Prostate gland (tissue), 2 donors: ENCODE measurements around the gene BFAR. TPM values are rescaled to one million over a fixed set of nuclear protein-coding genes. Genes with fewer than 3 reads are reported as not detected.
"Not testable (repeated sequence)": the region's sequence is repeated elsewhere in the genome, so short reads cannot be mapped to it uniquely, and the experiment has no call there.

Source experiments
- DNase-seq: peaks from one replicate; pipeline ENCODE4 v3.0.0-alpha.2; 2019; ENCODE audit warnings: low spot score
- H3K27ac ChIP-seq, 2 donors: fragments of 200-600 bp; sonication (generic); 2 replicates each; pipeline ENCODE4 v1.5.1; 2017 to 2019
- H3K27me3 ChIP-seq: fragments of 200-600 bp; sonication (generic); replicated peaks from 2 replicates; pipeline ENCODE4 v1.5.1; 2019; ENCODE audit not compliant: insufficient read depth
- H3K36me3 ChIP-seq, 2 donors: fragments of 200-600 bp; sonication (generic); 1 replicate in 1 of 2; 2 replicates in 1 of 2; pipeline versions ENCODE4 v1.5.1 to v1.8.1; 2017 to 2019
- H3K4me1 ChIP-seq: fragments of 200-600 bp; sonication (generic); replicated peaks from 2 replicates; pipeline ENCODE4 v1.5.1; 2019
- H3K4me3 ChIP-seq, 2 donors: fragments of 200-600 bp; sonication (generic); 2 replicates each; pipeline ENCODE4 v1.5.1; 2017 to 2019
- H3K9me3 ChIP-seq: fragments of 200-600 bp; sonication (generic); 2 replicates; pipeline ENCODE4 v1.5.1; 2017
- POLR2A ChIP-seq: fragments of 450-650 bp; IDR thresholded peaks from one replicate; pipeline ENCODE4 v1.6.1; 2016; ENCODE audit warnings: antibody characterized with exemption, mild to moderate bottlenecking
- POLR2AphosphoS5 ChIP-seq: sonication (generic); formaldehyde crosslinking; IDR thresholded peaks from one replicate; pipeline ENCODE4 v1.6.1; 2017; ENCODE audit warnings: antibody characterized with exemption
- WGBS: methylation state at CpG from one replicate; pipeline ENCODE4 v1.1.5; 2018; 5-methylcytosine and 5-hydroxymethylcytosine counted together
- intact Hi-C: fragments of 100-400 bp; cut with DNase I; formaldehyde crosslinking; loops from one replicate; pipeline ENCODE4 v1.14.2; 2022
- total RNA-seq, 2 donors: library from RNA; depleted of rRNA; stranded (reverse); fragments of >200 nt; gene quantifications; one replicate each; pipeline ENCODE4 v1.1.0, GENCODE V29; 2016
- TF ChIP-seq, protein P1 (sequence below), 4 experiments: fragments of 200-600 bp in 2 of 4; fragments of 450-650 bp in 2 of 4; sonication (generic) in 2 of 4; IDR thresholded peaks; 1 replicate in 3 of 4; 2 replicates in 1 of 4; pipeline ENCODE4 v1.5.1; 2016 to 2019; ENCODE audit warnings: antibody characterized with exemption in 4 of 4, mild to moderate bottlenecking in 2 of 4, moderate library complexity in 2 of 4

Gene BFAR
- total RNA-seq, 2 donors from 2014 or later = 30.3 to 67.9 TPM

DNA sequence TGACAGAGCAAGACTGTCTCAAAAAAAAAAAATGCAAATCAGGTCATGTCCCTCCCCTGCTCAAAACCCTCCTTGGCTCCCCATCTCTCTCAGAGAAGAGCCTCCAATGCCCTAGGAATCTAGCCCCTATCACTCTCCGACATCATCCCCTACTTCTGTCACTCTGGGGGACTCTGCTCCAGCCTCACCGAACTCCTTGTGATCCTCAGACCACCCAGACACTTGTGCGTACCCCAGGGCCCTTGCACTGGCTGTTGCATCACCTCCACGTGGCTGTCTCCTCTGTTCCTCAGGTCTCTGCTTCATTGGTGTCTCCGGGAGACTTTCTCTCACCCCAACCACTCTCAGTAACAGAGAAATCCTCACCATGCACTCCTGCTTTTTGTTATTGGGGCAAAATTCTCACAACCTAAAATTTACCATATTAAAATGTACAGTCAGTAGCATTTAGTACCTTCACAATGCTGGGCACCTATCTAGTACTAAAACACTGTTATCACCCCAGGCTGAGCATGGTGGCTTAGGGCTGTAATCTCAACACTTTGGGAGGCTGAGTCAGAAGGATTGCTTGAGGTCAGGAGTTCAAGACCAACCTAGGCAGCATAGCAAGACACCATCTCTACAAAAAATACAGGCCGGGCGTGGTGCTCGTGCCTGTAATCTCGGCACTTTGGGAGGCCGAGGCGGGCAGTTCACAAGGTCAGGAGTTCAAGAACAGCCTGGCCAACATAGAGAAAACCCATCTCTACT, 46.2 kb downstream of the BFAR start:
- H3K27ac ChIP-seq = no peak overlapping the region
- TF ChIP-seq, protein P1, sequence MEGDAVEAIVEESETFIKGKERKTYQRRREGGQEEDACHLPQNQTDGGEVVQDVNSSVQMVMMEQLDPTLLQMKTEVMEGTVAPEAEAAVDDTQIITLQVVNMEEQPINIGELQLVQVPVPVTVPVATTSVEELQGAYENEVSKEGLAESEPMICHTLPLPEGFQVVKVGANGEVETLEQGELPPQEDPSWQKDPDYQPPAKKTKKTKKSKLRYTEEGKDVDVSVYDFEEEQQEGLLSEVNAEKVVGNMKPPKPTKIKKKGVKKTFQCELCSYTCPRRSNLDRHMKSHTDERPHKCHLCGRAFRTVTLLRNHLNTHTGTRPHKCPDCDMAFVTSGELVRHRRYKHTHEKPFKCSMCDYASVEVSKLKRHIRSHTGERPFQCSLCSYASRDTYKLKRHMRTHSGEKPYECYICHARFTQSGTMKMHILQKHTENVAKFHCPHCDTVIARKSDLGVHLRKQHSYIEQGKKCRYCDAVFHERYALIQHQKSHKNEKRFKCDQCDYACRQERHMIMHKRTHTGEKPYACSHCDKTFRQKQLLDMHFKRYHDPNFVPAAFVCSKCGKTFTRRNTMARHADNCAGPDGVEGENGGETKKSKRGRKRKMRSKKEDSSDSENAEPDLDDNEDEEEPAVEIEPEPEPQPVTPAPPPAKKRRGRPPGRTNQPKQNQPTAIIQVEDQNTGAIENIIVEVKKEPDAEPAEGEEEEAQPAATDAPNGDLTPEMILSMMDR (IDR thresholded peaks at IDR 0.05) = no peak
- TF ChIP-seq POLR2A (no peak), POLR2AphosphoS5 (no peak)
- H3K9me3 ChIP-seq = no peaks in the 10 kb centered on the region
- no peak for DNase-seq
- intact Hi-C loops = no loop called here
- no peaks in the 10 kb centered on the region for H3K27me3 ChIP-seq
- H3K36me3 ChIP-seq = no peaks in the 10 kb centered on the region
- H3K4me3 ChIP-seq = no peak overlapping the region
- no peaks in the 10 kb centered on the region for H3K4me1 ChIP-seq
- whole genome bisulfite sequencing = 90% methylated on average over 11 of the region's 11 CpGs

DNA sequence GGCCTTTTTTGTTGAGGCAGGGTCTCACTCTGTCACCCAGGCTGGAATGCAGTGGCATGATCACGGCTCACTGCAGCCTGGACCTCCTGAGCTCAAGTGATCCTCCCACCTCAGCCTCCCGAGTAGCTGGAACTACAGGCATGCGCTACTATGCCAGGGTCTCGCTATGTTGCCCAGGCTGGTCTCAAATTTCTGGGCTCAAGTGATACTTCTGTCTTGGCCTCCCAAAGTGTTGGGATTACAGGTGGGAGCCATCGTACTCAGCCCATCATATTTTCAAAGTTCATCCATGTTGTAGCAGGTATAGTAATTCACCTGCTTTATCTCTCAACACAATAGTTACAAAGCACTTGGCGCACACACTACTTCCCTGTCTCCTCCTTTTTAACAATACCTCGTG, 47.6 kb downstream of the BFAR start:
- H3K27me3 ChIP-seq, H3K9me3 ChIP-seq, H3K4me3 ChIP-seq, intact Hi-C loops, H3K27ac ChIP-seq, H3K36me3 ChIP-seq, H3K4me1 ChIP-seq, DNase-seq: not testable (repeated sequence)
- 73% methylated on average over 7 of the region's 7 CpGs for WGBS

DNA sequence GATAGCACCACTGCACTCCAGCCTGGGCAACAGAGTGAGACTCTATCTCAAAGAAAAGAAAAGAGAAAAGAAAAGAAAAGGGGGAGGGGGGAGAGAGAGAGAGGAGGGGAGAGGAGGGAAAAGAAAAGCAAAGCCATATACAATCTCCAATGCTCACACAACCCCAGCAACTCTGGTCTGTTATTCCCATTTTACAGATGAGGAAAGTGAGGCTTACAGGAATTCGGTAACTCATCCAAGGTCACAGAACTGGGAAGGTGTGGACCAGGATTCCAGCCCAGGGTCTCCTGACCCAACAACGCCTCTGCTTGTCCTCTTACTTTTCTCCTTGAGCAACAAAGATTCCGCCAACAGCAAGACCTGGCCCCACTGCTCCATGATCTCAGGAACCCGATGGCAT, 48.4 kb downstream of the BFAR start:
- WGBS = 94% methylated on average over 4 of the region's 4 CpGs
- no peak for TF ChIP-seq POLR2AphosphoS5
- TF ChIP-seq, protein P1 (IDR thresholded peaks at IDR 0.05) = no peak
- no peak for TF ChIP-seq POLR2A
- intact Hi-C loops = no loop called here

DNA sequence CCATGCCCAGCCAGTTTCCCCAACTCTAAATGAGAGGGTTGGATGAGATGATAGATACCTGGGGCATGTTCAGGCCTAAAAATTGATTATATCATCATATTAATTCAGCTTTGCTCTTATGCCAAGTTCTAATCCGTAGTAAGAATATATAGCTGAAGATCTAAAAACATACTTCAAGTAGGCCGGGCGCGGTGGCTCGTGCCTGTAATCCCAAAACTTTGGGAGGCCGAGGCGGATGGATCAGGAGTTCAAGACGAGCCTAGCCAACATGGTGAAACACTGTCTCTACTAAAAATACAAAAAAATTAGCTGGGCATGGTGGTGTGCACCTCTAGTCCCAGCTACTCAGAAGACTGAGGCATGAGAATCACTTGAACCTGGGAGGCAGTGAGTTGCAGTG, 49.4 kb downstream of the BFAR start:
- 95% methylated on average over 8 of the region's 8 CpGs for WGBS
- no peaks in the 10 kb centered on the region for H3K27me3 ChIP-seq
- TF ChIP-seq, protein P1 (IDR thresholded peaks at IDR 0.05) = no peak
- TF ChIP-seq POLR2AphosphoS5 (no peak), POLR2A (no peak)
- H3K4me1 ChIP-seq = no peaks in the 10 kb centered on the region
- H3K9me3 ChIP-seq = no peaks in the 10 kb centered on the region
- H3K36me3 ChIP-seq = no peaks in the 10 kb centered on the region
- intact Hi-C loops = no loop called here
- no peak overlapping the region for H3K27ac ChIP-seq
- DNase-seq = no peak
- H3K4me3 ChIP-seq = no peak overlapping the region

More for the DNA sequence above, 48.4 kb downstream of the BFAR start:
- Histone ChIP-seq H3K36me3 (no peaks in the 10 kb centered on the region), H3K9me3 (no peaks in the 10 kb centered on the region), H3K4me3 (no peak overlapping the region), H3K4me1 (no peaks in the 10 kb centered on the region), H3K27me3 (no peaks in the 10 kb centered on the region), H3K27ac (no peak overlapping the region)
- no peak for DNase-seq

DNA sequence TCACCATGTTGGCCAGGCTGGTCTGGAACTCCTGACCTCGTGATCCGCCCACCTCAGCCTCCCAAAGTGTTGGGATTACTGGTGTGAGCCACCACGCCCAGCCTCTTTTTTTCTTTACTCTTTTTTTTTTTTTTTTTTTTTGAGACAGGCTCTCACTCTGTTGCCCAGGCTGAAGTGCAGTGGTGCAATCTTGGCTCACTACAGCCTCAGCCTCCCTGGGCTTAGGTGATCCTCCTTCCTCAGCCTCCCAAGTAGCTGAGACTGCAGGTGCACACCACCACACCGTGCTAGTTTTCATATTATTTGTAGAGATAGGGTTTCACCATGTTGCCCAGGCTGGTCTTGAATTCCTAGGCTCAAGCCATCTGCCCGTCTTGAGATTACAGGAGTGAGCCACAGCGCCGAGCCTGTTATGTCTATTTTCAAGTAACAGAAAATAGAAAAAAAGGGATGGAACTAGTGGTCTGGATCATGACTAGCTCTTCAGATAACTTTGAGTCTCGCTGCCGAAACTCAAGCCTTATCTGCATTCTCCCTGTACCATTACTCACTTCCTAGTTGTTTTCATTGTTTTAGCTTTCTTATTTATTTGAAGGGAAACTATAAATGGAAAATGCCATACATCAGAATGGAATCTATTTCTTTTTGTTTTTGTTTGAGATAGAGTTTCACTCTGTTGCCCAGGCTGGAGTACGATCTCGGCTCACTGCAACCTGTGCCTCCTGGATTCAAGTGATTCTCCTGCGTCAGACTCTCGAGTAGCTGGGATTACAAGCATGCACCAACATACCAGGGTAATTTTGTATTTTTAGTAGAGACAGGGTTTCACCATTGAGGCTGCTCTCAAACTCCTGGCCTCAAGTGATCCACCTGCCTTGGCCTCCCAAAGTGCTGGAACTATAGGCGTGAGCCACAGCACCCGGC, 53.4 kb downstream of the BFAR start:
- H3K4me1 ChIP-seq, DNase-seq, intact Hi-C loops, H3K36me3 ChIP-seq, H3K27ac ChIP-seq, H3K4me3 ChIP-seq, H3K9me3 ChIP-seq, H3K27me3 ChIP-seq: not testable (repeated sequence)
- WGBS = 81% methylated on average over 15 of the region's 15 CpGs

DNA sequence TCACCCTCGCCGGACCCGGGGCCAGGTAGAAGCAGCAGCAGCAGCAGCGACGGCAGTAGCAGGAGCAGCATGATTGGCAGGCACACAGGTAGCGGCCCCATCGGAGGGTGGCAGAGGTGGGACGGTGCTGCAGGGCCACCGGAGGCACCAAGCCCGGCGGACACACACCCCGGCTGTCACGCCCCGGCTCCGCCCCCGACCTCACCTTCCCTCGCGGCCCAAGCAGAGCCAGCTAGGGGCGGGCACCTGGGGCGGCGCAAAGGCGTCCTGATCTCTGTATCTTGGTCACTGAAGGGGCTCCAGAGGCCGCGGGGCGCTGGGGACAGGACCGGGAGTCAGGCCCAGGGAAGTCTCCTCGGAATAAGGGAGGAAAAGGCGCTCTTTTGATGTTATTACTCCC, 61.4 kb downstream of the BFAR start, which contains the start of gene PLA2G10:
Gene PLA2G10 (minus strand): TSS at position 180 of the 400 bp plus-strand sequence. CDS start 79 bp downstream, at position 101.
- no CpG with 5 or more reads among the region's 28 CpGs for WGBS
- H3K4me3 ChIP-seq, DNase-seq, intact Hi-C loops, H3K36me3 ChIP-seq, H3K9me3 ChIP-seq, H3K4me1 ChIP-seq, H3K27me3 ChIP-seq, H3K27ac ChIP-seq: not testable (repeated sequence)

DNA sequence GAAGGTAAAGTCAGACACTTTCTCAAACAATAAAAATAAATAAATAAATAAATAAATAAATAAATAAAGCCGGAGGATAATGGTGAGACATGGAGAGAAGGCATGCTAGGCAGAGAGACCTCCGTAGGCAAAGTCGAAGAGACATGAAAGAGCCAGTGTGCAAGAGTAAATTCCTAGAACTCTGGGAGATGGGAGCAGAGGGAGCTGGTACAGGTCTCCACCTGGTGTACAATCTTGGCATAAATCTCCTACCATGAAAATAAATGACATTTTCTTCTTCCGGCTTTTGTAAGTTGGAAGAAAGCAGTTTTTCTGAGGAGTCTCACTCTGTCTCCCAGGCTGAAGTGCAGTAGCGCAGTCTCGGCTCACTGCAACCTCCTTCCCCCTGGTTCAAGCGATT, 69.1 kb downstream of the BFAR start:
- H3K4me3 ChIP-seq, H3K4me1 ChIP-seq, H3K9me3 ChIP-seq, H3K27ac ChIP-seq, H3K36me3 ChIP-seq, intact Hi-C loops, DNase-seq, H3K27me3 ChIP-seq: not testable (repeated sequence)
- WGBS = 43% methylated on average over 3 of the region's 7 CpGs

DNA sequence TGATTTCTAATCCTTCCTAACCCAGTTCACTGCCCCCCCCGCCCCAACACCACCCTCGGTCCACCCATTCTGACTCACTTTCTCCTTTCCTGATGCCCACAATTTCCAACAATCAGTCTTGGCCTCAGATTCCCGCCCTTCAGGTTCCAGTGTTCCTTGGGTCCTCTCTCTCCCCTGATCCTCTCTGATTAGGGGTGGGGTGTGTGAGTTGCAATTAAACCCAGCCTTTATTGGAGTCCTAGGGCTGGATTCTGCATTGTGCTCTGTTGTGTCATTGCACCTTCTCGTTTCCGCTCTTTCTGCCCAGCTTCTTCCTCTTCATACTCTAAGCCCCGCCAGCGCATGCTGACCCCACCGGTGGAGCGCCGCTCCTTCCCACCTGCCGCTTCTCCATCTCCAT, 69.9 kb downstream of the BFAR start:
- H3K36me3 ChIP-seq, DNase-seq, H3K9me3 ChIP-seq, H3K27me3 ChIP-seq, H3K27ac ChIP-seq, H3K4me1 ChIP-seq, intact Hi-C loops, H3K4me3 ChIP-seq: not testable (repeated sequence)
- no CpG with 5 or more reads among the region's 11 CpGs for WGBS
